ENCODE data around the gene CPXM2.
A peak's percentile ranks its signal among the peaks of the same experiment; 100 is the strongest.

The CPXM2 gene

DNA sequence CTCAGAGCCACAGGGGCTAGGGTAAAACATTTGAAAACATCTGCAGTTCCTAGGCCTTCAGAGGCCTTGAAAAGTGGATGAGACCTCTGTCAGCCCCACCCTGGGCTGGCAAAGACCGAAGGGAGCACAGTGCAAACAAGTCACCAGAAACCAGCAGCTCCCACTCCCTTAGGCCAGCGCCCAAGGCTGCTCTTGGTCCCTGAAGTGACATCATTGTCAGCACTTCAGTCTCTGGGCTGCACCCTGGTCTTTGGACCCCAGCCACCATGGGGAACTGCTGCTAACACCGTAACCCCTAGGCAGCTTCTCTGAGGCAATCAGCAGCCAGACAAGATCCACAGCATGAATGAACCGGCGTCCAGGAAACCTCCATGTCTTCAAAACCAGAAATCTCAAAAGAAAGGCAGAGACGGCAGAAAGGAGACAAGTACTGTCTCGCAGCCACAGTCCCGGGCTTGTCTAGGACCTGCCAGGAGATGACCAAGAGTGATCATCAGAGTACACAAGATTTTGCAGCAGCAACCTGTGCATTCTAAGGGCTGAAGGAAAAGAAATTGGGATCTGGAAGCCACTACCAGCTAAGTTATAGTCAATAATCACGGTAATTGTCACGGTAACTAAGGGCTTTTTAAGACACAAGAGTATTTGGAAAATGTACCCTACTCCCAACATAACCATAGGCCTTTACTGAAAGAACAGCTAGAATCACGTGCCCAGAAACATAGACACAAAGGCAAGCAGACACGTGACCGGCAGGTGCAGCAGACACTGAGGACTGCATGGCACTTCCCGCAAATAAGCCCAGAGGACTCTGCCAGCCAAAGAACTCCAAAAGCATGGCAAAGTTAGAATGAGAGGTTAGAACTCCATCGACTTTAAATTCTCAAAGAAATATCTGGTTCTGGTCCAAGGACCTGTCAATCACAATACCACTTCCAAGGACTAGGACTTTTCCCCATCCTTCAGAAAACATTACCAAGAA, 23.3 kb downstream of the CPXM2 start:
- DNase-seq: no peak

DNA sequence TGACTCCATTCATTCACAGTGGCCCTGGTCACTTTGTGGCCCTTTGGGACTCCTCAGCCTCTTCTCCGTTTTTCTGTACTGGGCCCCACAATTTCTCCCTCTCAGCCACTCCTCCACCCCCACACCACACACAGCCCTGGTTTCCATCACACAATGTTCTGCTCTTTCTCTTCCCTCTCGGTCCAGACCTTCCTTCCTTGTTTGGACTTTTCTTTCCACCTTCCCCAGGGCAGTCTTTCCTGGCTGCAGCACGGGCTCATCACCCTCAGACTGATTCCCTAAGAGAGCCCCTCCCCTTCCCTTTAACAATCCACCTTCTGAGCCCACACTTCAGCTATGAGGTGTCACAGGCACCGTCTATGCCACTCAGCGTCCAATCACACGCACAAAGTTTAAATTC, 25.7 kb downstream of the CPXM2 start:
- DNase-seq: no peak

DNA sequence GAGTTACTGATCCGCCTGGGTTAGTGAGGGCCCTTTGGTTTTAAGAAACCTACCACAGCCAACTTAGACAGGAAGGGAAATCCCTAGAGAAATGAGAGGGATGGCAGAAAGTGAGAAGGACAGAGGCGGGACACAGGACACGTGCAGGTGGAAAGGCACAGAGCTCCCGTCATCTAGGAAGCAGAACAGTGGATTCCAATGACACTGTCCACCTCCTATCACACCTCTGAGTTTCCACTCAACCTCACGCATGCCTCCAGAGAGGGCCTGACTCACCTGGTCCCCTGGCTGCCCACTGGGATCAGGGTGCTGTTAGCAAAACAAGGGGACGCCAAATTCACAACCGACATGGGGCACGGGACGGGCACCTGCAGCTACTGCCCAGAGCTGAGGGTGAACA, 26.3 kb downstream of the CPXM2 start:
- DNase-seq: no peak

DNA sequence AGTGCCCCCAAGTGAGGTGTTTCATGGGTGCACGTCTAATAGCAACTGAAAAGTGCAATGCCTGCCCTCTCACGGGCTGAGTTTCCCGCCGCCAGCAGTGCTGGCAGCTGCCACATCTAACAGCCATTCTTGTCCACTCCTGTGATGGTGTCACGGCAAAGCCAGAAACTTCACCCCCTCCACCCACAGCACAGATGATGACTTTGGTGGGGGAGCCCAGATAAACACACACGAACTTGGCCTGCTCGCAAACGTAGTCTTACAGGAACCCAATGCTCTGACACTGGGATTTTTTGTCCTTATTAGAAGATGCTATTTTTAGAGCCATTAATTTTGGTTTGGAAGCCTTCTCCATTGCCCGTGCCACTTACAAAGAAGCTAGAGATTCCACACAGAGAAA, 26.7 kb downstream of the CPXM2 start:
- DNase-seq: no peak

DNA sequence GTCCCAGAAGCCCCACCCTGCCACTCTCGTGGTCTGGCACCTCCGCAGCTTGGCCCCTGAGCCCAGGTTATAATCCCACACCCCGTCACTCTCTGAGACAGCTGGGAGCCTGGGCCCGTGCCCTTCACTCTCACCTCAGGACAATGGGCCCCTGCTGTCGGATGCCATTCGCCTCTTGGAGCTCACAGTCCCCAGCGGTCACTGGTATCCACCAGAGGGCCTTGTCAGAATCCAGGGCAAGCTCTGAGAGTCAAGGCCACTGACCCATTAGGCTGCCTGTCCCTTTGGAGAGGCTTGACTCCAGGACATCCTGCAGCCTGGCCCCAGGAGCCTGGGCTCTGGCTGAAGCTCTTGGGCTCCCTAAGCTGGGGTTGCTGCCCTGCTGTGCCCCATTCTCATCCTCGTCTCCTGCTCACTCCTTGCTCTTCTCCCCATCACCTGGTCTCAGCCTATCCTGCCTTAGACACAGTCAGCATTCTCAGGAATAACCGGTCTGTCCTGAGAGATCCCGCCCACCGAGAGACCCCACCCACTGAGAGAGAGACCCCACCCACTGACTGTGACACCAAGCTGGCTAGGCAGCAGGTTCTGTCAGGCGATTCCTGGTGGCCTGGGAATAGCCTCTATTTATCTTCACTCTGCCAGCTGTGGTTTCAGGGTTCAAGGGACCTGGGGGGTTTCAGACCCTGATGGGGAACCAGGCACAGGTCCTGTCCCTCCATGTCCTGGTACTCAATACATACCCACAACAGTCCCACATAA, 27.7 kb downstream of the CPXM2 start:
- no peak for DNase-seq

DNA sequence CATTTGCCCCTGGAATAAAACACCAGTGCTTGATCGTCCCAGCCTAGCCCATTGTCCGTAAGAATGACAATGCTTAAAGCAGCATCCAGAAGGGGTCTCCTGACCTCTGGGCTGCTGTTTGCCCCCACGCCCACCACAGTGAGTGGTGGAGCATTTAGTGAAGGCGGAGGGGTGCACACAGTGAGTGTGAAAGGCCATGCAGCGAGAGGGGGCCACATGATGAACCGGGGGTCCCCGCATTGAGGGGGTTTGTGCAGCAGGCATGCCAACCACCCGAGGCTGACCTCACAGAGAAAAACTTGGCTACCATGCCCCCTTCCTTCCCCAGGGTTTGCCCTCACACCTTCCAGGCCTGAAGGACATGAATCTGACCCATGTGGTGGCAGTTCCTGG, 28.4 kb downstream of the CPXM2 start:
- DNase-seq: no peak

DNA sequence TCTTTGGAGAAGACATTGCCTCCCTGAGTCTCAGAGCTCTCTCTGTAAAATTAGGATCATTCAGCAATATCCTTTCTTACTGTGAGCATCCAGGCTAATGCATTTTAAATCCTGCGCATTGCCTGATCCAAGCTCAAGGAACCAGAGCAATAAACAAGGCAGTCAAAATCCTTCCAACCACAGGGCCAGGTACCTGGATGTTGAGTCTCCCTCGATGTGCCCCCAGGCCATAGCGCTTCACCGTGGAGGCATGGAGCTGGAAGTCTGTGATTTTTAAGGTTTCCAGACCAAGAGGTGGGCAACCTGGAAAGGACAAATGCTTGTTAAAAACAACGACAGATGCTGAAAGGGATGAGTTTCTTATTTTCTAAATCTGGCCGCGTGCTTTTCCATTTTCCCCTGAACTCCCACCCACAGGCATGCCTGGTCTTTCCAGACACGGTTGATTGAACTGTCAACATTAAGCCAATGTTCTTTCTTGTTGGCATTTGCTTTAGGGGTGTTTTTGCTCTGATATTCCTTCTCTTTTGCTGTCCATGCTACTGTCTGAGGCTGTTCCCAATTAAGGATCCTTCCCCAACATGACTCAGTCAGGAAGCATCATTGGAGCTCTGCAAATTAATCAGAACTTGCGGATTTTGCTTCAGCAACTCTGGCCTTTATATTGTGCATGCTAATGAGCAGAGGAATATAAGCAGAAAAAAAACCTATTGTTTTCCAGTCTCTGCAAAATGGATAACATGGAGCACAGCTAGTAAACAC, 29.0 kb downstream of the CPXM2 start:
- no peak for DNase-seq

DNA sequence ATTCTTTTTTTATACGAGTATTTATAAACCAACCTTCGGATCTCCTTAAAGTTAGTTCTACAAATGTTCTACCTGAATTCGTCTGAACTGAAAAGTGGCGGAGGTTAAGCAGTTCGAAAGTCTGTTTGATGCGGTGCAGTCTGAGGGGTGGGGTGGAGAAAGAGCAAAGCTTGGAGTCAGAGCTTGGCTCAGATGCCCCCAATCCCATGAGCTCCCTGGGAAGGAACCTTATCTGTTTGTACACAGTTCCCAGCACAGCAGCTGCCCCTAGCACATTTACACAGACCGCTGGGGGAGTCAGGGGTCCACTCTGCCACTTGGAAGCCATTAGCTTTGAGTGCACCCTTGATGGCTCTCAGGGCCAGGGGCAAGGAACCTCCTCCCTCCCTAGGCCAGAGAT, 30.8 kb downstream of the CPXM2 start:
- DNase-seq: no peak

DNA sequence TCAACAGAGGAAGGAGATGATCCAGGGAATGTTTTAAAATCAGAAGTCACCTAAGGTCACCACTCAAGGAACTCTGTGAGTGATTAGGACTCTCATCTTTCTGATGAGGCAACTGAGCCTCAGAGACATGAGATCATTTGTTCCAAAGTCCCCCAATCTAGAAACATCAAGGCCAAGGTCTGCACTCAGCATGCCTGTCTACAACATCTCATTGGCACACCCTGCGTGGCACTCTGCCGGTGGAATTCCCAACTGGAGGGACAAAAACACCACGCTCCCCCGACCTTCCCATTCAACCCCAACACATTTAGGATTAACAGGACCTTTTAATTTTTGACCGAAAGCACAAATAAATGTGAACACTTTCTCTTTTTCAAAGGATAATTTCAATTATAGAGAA, 31.4 kb downstream of the CPXM2 start:
- DNase-seq: no peak

DNA sequence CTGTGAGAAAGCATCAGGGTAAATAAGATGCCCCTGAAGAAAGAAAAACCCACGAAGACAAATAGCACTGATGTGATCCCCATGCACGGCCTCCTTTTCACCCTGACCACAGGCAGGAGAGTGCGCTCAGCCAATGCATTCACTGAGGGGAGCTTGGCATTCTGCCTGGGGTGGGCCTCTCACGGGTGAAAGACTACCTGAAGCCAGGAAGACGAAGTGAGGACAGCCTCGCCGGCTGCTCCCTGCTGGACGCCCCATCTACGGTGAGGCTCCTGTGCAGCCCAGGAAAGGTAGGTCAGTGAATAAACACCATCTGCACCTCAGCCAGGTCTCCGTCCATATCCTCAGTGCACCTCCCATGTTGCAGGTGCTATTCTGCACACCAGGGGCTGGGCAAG, 32.0 kb downstream of the CPXM2 start:
- no peak for DNase-seq

DNA sequence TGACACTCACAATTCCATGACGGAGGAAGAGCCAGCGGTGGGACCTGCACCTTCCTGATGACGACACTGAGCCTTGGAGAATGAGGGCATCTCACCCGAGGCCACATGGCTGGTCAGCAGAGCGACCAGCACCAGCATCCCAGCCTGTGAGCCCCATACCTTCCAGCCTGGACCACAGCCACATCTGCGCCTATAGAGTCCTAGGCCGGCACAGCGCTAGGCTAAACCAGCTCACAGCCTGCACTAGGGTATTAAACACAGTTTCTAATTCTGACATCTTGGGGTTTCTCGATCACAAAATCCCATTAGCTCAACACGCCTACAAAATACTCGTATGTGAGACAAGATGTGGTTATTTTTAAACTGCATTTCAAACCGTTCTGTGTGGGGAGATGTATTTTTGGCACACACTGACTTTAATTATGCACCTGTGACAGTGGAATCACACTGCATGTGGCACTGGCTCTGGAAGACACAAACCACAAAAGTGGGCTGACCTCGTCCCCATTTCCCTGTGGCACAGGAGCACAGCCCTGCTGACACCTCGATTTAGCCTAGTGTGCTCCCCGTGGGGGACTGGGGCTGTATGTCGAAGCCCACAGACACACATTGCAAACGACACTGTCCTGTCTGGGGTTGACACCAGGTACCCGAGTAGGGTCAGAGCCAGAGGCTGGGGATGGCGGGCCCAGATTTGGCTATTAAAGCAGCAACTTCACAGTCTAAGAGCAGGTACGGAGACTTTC, 32.5 kb downstream of the CPXM2 start:
- no peak for DNase-seq

DNA sequence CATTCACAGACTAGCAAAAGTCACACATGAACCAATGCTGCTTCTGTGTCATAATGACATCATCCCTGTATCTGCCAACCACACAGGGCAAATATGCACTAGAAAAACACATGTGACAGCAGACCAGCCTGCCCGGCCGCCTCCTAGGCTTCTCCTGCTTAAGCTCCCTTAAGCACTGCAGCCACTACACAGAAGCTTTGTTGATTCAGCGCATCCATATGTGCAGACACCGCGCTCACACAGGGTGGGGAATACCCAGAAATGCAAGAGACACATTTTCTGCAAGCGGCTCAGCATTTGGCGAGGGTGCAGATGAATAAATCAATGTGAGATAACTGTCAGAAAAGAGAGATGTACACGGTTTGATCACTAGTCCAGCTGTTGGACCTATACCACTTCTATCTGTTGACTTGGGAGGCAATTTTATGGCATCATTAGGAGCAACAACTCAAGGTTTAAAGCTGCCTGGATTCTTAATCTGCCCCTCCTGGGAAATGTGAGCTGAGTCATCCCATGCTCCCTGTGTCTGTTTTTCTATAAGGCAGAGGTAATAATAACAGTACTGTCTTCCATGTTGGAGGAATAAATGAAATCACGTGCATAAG, 33.4 kb downstream of the CPXM2 start:
- DNase-seq: no peak

DNA sequence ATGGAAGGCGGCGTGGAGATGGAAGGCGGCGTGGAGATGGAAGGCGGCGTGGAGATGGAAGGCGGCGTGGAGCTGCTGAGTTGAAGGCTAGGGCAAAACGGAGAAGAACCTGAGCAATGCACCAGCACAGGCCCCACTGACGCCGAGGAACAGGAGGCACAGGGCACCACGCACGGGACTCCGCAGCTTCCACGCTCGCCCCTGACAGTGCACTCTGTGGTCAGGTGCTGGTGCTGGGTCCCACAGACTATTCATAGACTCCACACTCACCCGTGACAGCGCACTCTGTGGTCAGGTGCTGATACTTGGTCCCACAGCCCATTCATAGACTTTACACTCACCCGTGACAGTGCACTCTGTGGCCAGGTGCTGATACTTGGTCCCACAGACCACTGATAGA, 34.0 kb downstream of the CPXM2 start:
- DNase-seq: no peak

DNA sequence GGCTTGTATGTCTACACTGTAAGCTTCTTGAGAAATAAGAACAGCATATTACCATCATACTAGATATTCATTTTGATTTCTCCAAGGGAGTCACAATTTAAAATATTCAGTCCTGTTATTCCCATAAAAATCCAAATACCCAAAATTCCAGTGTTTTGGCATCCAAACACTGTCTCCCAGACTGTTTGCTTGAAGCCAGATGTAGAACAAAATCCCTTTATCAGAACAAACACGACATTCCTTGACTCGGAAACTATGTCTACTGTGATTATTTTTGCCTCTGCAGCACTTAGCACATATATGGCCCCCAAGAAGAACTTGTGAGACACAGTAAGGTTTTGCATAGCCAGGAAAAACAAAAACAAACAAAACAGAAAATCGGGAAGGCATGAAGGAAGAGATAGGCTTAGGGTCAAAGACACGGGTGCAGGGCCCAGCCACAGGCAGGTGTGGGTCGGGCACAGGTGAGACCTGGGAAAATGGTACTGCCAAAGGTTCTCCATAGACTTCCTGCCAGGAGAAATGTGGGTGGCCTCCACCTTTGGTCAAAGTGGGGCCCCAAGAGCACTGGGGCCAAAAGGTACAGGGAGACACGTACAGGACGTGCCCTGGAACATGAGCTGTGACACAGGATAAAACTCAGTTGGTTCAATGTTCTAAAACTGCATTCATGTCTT, 36.5 kb downstream of the CPXM2 start:
- no peak for DNase-seq

DNA sequence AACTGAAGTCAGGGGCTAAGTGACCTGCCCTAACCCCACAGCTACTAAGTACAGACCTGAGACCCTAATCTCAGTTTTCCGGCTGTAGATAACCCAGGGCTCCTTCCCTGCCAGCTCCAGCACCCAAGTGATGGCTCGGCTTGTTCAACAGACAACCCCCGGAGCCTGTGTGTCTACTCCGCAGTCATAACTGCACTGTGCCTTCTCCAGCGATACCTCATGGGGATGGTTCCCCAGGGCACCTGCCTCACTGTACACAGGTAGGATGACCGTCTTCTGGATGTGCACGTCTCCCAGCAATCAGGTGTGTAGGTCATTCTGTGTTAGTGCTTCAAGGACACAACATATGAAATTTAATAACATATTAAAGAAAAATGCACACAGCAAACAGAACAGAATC, 37.1 kb downstream of the CPXM2 start:
- no peak for DNase-seq

DNA sequence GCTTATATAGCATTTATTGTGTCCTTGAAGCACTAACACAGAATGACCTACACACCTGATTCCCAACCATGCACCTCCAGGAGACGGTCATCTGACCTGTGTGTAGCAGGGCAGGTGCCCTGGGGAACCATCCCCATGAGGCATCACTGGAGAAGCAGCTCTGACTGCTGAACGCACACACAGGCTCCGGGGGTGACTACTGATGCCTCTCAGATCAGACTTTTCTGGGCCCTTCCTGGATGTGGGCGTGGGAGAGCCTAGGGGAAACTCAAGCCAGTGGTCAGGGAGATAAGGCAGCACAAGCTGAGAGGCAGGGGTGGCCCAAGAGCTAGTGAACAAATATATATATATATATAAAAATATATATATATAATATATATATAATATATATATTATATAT, 37.6 kb downstream of the CPXM2 start:
- DNase-seq: no peak

DNA sequence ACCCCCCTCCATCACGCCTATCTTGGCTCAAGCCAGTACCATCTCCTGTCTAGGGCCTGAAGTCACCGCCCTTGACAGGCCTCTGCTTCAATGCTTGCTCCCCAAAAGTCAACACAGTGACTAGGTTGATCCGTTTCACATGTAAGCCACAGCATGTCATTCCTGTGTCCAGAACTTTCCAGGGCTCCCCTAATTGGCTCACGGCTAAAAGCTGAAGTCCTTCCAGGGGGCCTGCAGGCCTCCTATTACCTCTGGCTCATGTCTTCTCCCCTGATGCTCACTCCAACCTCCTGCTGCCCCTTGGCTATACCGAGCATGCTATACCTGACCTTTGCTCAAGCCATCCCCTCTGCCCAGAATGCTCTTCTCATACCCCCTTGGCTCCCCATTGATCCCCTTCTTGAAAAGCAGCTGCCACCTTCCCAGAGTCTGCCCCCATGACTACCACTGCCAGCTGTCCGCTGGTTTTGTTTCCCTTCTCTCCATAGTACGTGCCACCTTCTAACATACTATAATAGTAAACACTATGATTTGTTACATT, 39.1 kb downstream of the CPXM2 start:
- no peak for DNase-seq

DNA sequence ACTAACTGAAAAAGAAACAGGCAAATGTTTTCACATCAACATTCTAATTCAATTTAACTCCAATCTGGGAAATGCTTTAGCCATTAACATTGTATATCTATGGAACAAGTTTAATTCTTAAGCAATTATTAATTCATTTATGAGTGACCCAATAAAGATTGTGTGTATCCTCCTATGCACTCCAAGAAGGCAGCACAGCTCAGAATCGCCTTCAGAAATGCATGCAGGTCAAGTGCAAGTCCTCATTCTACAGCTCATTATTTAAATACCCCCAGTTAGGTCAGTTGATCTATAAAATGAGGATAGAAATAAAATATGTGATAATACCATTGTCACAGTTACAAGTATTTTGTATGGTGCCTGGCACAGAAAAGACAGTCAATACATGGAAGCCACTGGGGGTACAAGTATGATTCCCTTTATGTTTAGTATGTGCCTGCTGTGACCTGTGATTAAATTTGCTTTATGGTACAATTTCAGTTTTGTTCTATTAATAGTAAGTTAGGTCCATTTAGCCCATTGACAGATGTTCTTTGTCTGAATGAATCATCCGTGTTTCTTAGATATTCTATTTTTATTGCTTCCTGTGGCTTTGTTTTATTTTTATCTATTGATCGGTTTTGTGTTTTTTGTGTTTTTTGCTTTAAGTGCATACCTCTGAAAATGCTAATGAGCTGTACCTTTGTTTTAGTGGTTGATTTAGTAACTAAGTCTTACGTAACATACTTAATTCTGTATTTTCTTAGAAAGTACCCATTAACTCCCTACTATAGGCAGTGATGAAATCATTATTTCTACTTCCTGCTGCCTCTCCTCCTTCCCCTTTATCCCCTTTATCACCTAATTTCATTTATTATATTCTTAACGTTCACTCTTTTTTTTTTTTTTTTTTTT, 42.8 kb downstream of the CPXM2 start:
- DNase-seq: peak in 1 of 2 experiments; percentile 14

DNA sequence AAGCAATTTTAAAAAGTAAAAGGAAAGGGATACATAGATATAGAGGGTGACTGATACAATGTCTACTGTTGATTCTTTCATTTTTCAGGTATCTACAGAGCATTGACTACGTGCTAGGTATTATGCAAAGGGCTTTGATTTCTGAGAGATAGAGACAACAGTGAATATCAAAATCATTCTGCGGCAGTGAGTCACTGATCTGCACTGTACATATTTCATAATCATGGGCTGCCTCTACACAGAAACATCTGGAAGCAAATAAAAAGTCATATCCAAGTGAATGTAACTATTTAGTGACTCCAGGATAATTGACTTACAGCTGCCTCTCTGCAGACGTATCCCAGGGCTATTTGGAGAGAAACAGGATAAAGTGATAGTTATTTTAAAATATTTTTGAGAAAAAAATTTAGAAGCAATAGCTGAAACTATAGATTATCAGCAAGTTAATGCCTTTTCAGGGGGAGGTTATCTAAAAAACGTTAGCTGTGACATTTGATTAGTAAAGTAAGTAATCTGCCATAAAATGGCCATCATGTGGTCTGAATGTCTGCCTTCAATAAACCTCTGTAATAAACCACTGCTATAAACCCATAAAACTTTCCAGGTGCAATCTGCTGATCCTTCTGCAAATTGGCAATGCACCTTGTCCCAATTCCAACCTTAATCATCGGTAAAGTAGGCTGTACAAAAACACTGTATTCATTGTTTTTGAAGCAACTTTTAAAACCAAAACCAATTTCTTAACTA, 43.7 kb downstream of the CPXM2 start:
- no peak for DNase-seq

DNA sequence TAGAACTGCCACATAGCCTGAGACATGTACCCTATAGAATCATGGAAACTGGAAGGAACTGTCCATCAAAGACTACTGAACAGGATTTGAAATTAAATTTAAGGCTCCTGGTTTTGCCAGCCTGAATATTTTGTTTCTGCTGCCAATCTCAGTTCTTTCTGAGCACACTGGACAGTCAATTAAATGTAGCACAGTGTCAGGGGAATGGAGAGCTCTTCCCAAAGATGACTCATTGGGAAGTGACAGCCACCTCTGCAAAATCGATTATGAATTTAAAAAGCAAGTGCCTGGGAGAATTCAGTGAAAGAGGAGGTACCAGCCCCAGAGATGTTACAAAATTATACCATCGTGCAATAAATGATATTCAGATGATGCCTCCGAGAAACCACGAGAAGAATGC, 47.8 kb downstream of the CPXM2 start:
- DNase-seq: no peak

All from AML-193 (cell line).